GM19238 (cell line): ENCODE results near the gene FYB1.
"Not testable (repeated sequence)": the region's sequence is repeated elsewhere in the genome, so short reads cannot be mapped to it uniquely, and the experiment has no call there.

Experiments
- DNase-seq: peaks from one replicate; pipeline ENCODE4 v3.0.0; 2011; ENCODE audit warnings: low spot score; ENCODE audit not compliant: insufficient read length

FYB1 gene

DNA sequence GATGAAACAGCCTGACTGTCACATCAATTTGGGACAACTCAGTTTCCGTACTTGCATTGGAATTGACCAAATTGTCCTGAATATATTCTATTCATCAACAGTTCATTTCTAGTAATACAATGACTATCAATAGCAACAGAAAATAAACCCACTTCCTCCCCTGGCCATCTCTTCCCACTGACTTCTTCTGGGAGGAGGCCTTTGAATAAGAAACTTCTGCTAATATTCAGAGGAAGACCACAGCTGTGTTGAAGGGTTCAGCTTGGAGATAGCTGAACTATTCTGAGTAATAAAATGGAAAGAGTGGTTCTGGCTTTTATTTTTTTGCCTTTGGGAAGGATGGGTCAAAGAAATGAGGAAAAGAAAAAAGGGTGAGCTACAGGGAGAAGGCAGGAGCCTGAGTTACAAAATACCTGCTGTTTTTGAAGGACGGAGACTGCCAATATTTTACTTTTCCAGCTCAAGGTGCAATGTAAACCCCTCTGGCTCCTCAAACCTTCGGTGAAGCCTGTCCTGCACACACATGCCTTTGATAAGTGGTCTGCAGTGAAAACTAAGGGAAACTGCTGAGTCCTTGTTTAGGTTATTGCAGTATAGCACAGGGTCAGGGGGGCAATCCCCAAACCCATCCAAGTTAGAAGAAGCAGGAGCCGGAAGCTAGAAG is 29.9 kb downstream of the FYB1 start:
- no peak for DNase-seq

DNA sequence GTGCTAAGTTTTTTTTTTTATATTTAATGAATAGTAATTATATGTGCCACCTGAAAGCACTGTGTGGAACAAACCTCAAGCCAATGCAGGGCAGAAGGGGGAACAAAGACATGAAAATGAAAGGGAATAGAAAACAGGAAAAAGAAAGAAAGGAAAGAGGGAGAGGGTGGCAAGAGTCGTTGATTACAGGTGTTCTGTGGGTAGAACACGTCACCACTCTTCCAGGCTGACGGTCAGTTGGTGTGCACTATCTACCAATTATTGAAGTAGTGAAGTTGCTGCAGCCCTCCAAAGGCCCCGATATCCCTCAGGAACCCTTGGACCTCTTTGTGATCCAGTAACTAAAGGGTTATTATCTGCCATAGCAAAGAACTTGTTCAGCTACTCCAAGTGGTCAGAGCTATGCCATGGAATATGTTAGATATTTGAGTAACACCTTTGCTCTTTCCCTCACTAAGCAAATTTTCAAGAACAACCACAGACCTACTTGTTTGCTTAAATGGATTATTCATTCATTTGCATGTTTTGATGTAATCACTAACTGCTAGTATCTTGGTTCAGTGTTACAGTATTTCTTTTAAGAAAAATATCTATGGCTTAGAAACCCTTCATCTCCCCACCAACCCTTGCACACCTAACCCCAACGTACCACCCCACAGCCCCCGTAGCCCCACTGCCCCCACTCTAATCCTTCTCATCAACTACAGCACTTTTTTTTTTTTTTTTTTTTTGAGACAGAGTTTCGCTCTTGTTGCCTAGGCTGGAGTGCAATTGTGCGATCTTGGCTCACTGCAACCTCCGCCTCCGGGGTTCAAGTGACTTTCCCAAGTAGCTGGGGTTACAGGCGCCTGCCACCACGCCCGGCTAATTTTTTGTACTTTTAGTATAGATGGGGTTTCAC is 31.3 kb downstream of the FYB1 start:
- DNase-seq = no peak

DNA sequence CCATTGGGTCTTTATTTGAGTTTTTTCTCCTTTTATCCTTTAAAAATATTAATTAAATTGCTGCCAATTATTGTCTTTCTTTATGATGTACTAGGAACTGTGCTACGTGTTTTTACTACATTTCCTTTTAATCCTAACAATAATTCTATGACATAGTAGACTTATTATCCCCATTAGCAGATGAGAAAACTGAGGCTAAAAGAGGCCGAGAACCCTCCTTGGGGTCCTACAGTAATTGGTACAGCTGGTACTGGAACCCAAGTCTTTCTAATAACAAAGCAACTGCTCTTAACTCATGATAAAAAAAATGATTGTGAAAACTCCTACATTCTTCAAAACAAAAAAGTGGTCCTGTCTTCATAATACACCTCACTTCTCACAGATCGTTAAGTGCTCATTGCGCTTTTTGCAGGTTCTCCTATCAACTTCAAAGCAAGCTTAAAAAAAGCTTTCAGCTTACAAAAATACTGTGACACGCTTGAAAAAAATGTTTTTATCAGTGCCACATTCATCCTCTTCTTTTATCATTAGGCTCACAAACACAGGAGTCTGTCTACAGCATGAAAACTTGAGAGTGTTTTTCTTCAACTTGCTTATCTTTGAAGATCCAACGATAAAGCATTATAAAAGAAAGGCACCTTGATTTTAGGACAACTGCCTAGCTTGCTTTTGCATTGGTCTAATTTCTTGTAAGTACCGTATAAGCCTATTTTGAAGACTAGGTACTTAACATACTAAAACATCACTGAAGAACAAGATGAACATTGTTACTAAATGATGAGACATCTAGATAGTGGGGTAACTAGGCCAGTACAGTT is 32.4 kb downstream of the FYB1 start:
- DNase-seq = no peak

- DNase-seq = no peak
Observed at GRCh38 chr5:39186289-39186688, 33.1 kb downstream of the FYB1 start.

GRCh38 chr5:39185761-39186160 is 33.6 kb downstream of the FYB1 start:
- DNase-seq = no peak

DNA sequence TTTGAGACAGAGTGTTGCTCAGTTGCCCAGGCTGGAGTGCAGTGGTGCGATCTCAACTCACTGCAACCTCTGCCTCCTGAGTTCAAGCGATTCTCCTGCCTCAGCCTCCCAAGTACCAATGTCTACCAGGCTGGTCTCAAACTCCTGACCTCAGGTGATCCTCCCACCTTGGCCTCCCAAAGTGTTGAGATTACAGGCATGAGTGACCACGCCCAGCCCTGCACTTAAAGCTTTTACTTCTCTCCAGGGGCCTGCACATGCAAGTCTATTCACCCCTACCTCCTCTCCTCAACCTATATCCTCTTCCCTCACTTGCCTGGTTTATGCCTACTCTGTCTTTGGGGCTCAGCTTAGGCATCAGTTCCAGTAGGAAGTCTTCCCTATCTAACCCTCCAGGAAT is 39.8 kb downstream of the FYB1 start:
- DNase-seq = not testable (repeated sequence)

GRCh38 chr5:39178861-39179260 is 40.5 kb downstream of the FYB1 start:
- DNase-seq = no peak

GRCh38 chr5:39178171-39178570 is 41.2 kb downstream of the FYB1 start:
- no peak for DNase-seq

GRCh38 chr5:39177631-39177964 is 41.8 kb downstream of the FYB1 start:
- no peak for DNase-seq

GRCh38 chr5:39176759-39177630 is 42.4 kb downstream of the FYB1 start:
- no peak for DNase-seq

DNA sequence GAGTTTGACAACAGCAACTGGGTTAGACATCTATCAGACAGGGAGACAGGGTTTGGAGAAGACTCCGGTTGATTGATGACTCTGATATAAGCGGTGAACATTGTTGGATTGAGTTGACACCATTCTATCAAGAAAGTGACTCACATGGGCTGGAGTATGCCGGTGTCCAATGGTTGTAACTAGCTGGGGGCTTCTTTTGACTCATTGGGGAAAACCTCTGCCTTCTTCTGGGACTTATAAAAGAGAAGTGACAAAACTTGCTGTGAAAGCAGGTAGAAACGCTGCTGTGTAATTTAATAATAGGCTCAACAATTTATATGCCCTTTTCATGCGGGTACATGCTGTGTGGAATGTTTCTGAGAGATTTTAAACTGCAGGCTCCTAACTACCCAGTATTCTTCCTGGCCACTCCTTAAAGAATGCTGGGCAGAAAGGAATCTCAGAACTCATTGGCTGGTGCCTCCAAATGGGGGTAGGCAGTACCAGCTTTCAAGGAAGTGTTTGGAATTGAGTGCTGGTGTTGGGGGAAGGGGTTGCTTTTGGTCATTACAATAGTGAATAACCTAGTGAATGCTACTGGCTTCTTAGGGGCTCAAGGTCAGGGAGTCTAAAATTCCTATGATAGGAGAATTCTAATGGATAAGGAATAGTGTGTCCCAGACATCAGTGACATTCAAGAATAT is 43.9 kb downstream of the FYB1 start:
- DNase-seq = no peak

DNA sequence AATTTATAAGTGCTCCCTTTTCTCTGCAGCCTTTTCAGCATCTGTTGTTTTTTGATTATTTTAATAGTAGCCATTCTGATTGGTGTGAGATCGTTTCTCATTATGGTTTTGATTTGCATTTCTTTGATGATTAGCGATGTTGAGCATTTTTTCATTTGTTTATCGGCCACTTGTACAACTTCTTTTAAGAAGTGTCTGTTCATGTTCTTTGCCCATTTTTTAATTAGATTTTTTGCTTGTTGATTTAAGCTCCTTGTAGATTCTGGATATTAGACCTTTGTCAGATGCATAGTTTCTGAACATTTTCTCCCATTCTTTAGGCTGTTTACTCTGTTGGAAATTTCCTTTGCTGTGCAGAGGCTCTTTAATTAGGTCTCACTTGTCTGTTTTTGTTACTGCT is 46.3 kb downstream of the FYB1 start:
- no peak for DNase-seq

DNA sequence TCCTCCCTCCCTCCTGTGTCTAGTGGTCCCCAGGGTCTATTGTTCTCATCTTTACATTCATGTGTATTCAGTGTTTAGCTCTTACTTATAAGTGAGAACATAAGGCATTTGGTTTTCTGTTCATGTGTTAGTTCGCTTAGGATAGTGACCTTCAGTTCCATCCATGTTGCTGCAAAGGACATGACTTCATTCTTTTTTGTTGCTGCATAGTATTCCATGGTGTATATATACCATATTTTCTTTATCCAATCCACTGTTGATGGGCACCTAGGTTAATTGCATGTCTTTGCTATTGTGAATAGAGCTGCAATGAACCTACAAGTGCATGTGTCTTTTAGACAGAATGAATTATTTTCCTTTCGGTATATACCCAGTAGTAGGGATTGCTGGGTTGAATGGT is 46.8 kb downstream of the FYB1 start:
- DNase-seq = no peak

DNA sequence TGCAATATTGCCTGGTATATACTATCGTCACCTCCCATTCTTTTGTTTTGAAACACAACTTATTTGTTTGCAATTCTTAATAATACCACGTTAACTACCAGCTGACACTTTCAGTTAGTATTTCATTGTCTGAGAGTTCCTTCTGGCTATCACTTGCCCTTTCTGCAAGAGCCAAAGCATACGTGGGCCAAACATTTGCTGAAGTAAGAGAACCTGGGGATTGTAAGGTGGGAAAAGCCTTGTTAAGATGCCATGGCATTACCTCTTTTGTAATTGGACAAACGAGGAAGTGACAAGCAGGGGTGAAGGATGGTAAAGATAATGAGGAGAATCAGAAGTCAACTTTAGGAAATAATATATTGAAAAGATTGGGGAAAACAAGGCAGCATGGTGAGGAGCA is 47.7 kb downstream of the FYB1 start:
- no peak for DNase-seq

- no peak for DNase-seq
Observed at GRCh38 chr5:39169081-39169480, 50.3 kb downstream of the FYB1 start.

DNA sequence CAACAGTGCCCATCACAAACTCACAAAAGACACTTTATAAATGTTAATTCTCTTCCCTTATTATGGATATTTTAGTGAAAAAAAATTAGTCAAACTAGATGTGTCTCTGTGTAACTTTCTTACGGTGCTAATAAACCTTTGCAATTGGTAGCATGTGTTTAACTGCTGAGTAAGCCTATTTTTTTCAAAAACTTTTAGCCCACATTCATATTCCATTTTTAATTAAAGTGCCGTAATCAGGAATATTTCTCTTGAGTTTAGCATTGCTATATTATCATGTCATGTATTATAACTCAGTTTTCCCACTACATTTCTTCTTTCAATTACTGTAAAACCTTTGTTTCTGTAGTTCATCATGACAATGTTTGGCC is 51.4 kb downstream of the FYB1 start:
- no peak for DNase-seq

- DNase-seq = no peak
Observed at GRCh38 chr5:39167141-39167971, 52.0 kb downstream of the FYB1 start.

- DNase-seq = no peak
Observed at GRCh38 chr5:39164529-39165402, 54.6 kb downstream of the FYB1 start.

GRCh38 chr5:39164016-39164415 is 55.3 kb downstream of the FYB1 start:
- DNase-seq = no peak
